SHP77 (cell line): ENCODE data around the gene PSME2.

Experiments used
- DNase-seq, 2 experiments: peaks; one replicate each; lab custom pipeline; 2025; lab: John Stamatoyannopoulos, UW

The PSME2 gene, protein sequence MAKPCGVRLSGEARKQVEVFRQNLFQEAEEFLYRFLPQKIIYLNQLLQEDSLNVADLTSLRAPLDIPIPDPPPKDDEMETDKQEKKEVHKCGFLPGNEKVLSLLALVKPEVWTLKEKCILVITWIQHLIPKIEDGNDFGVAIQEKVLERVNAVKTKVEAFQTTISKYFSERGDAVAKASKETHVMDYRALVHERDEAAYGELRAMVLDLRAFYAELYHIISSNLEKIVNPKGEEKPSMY

DNA sequence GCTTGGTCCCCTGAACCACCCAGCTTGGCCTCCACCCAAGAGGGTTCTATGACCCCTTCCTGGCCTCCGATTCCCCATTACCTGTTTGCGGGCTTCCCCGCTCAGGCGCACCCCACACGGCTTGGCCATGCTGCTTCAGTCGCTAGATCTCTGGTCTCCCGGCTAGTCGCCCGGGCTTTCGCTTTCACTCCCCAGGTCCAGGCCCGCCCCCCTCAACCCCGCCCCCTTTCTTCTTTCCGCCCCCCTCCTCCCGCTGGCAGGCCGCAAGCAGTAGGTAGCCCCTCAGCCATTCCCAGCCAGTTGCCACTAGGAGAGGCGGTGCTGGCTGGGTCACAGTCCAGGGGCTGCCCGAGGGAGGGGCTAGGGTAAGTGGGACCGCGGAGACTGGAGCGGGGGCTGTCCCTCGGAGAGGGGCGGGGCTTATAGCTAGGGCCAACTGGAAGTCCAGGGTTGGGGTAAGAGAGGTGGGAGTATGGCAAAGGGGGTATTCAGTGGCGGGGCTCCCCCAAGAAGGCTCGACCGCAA is at the start of gene PSME2:
PSME2 (minus strand) TSS at position 158 of the 525 bp plus-strand sequence; CDS start at position 129, 29 bp downstream.
- DNase-seq: peak; percentile 98 to 99

DNA sequence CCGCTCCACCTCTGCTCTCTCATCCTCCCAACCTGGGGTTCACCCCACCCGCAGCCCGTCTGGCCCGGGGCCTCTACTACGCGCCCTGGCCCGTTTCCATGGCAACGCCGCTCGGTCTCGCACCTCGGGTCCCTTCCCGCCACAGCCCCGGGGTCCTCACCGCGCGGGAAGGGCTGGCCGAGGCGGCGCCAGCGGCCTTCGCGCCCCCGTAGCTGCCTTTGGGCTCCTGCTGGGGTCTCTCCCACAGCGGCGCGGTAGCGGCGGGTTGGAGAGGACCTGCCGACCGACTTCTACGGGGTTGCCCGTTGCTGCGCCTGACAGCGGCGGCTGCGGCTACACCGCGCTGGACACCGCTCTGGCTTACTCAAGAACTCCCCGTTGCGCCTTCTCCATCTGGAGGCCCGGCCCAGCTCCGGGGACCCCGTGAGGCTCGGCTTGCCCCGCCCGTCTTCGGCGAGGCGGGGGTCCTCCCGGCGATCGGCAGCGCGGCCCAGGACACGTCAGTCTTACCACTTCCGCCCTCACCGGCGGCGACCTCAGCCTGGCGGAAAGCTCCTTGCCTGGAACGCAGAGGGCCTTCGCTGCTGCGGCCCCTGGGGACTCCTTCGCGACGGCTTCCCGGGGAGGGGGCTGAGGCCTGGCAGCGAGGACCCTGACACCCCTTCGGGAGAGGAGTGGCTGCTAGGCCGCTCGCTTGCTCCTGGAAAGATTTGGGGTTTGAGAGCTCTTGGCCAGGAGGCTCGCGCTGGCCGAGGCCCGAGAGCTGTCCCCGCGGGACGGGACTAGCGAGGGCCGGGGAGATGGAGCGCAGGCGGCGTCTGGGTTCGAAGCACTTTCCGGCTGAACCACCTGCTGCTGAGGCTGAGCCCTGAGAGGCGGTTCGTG is 49.0 kb upstream of the PSME2 start, which contains the start of gene TM9SF1:
TM9SF1 (minus strand) TSS at position 256 of the 885 bp plus-strand sequence. CDS start 422 bp downstream, outside the sequence.
- DNase-seq: peak; percentile 82 to 88

DNA sequence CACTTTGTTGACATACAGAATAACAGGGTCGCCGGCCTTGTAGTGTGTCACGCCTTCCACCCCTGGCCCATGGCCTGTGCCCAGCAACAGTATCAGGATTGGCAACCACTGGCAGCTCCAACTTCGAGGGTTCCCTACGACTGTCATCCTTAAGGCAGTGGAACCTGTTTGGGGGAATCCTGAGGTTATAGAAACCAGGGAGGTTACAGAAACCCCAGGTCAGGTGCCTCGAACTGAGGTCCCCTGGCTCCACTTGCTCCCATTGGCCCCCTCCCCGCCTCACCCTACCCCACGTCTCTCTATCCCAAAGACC is 48.4 kb upstream of the PSME2 start:
- DNase-seq: no peak

DNA sequence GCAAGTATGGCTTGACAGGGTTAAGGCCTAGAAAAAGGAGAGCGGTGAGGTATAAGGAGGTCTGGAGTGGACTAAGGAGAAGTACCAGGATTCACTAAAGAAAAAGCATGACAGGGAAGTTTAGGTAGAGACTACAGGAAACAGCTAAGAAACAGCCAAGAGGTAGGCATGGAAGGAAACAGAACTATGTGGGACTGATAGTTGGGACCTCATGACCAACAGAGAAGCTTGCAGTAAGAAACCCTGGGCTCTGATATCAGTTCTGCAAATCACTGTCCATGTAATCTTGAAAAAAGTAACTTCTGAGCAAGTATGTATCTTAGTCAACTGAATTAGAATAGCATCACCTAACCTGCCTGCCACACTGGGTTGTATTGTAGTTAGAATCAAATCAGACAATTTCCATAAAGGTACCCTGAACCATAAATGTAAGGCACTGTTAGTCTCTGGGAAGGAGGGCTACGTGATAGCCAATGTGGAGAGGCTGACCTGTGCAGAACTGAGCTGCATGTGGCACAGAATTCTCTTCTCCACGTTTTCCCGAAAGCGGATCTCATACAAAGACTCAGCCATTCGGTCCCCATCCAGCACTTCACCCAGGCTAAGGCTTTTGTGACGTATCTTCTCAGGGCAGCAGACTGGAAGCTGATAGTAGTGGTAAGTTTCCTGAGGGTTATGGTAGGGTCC is 47.9 kb upstream of the PSME2 start:
- no peak for DNase-seq

DNA sequence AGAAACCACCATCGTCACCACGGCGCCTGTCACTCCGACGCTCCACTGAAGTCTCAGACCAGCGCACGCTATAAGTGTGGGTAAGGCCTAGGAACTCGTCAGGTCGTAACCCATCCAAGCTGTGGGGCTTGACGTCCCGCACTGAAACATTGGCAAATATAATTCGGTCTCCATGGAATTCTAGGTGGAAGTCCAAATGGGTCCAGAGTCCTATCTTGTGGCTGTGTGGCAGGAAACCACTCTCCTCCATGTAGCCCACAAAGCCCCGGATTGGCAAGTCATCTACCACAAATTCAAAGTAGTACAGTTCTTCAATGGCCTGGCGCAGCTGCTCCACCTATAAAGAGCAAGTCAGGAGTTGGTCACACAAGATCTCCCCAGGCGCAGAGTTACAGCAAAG is 46.5 kb upstream of the PSME2 start:
- no peak for DNase-seq

DNA sequence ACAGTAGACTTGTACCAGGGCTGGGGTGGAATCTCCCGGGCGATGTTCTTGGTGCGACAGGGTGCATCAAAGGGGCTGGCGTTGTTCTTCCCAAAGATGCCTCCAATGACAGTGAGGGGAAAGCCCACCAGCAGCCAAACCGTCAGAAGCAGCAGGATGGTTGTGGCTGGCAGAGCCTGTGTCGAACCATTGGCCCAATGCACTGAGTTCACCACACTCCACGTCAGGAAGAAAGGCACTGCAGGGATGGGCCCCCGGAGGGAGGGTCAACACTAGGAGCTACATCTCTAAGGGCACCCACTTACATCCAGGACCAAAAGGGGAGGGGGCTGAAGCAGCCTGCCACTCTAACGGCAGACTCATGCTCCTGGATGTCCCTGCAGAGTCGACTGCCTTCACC is 44.0 kb upstream of the PSME2 start:
- DNase-seq: no peak

DNA sequence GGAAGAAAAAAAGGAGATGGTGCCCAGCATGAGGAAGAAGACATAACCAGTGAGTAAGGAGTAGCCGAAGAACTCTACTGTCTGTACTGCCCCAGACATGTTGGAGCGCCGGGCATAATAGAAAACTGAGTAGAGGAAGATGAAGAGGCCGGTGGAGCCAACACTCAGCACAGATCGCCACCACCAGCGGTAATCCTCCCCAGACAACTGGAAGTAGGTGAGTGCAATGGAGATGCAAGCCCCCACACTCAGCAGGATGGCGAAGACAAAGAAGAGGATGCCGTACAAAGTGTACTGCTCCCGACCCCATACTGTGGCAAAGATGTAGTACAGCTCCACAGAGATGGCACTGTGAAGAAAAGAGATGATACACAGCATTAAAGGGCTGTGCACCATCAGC is 43.0 kb upstream of the PSME2 start:
- no peak for DNase-seq

DNA sequence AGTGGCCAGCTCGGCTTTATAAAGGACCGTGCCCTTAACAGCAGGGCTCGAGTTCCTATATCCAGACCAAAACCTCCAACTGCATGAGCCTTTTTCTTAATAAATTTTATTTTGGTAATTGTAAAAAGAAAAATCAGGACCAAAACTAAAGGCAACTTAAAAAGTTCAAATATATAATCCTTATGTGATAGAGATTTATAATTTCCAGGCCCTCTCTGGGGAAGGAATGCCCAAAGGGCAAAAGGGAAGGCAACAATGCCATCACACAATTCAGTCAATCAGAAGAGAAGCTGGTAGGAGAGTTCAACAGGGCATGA is 42.6 kb upstream of the PSME2 start:
- DNase-seq: no peak

DNA sequence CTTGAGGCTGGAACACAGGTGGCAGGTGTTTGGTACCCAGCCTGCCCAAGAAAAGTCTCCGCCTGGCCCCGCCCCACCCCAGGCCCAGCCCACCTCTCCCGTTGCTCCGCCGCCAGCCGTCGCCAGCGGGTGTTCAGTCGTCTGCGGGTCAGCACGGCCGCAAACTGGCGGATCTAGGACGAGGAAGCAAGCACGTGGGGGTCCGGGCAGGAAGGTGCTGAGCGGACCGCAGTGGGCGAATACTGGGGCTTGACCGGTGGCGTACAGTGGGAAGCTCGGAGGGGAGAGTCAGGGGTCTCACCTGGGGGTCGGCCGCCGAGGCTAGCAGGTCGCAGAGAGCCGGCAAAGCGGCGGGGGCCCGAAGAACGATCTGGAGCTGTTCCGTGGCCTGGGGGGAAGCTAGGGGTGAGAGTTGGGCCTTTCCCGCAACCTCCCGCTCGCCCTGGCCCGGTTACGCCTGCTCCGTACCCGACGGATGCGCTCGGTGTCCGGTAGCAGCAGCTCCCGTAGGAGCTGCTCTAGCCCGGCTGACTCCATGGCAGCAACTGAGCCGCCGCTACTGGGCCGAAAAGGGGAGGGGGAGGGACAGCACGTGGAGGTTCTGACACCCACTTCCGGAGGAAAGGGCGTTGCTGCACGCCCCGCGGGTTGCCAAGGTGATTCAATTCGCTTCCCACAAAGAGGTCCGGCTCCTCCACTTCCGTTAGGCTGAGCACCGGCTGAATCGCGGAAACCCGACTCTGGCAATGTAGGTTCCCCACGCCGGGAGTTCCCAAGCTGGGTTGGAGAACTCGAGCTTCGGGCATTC is 42.0 kb upstream of the PSME2 start, which contains the start of gene IPO4:
IPO4 (minus strand) TSS at position 566 of the 808 bp plus-strand sequence; CDS start at position 537, 29 bp downstream.
- DNase-seq: peak; percentile 99

DNA sequence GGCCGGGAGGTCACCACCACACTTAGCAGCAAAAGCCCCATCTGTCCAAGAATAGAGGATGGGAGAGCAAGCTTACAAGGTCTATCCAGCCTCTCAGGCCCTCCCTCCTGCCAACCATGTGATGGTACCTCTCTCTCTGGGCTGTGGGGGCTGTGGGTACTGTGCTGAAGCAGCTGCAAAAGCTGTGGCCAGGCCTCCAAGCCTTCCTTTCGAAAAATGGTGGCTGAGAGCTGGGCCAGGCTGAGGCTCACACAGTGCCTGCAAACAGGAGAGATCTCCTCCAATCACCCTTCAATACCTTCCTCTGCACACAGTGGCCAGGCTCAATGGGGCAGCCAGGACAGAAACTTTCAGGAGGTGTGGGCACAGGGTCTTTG is 41.1 kb upstream of the PSME2 start:
- DNase-seq: no peak

DNA sequence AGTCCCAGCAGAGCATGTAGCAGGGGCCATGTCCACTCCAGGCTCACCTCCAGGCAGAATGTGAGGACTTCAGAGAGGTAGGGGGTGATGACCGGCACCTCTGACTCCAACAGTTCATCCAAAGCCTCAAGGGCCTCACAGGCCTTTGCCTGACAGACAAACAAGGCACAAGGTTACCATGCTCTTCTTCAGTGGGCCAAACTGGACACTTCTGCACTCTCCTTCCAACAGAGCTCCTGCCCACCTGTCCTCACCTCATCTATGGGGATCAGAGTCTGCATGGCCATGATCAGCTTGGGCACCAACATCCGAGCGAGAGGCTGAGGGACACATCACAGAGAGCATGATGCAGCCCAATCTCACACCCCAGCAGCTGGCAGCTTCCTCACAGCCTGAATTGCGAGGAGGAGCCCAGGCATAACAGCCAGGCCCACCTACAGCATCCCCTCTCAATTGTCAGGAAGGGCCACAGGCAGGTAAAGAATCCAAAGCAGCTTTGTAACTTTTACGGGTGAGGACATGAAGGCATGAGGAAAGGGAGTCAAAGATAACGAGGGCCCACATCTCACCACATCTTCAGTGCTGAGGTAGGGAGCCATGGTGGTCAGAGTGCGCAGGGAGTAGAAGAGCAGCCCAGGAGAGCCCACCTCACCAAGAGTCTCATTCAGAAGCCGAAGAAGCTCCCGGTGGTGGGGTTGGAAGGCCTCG is 40.6 kb upstream of the PSME2 start:
- no peak for DNase-seq

DNA sequence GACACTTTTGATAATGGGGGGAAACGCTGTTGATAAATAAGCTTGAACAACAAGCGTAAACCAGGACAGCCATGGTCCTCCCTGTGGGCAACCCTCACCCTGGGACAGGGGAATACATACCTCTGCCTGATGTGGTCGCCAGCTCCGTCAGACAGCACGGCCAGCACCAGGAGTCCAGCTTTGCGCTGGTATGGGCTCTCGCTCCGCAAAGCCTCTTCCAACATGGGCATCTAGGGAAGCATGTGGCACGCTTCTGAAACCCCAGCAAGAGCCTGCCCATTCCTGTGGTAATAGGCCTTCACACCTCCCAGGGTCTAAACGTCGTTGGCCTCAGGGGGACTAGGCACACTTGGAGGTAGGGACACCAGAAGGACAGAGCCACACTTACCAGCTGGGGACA is 39.3 kb upstream of the PSME2 start:
- DNase-seq: no peak

DNA sequence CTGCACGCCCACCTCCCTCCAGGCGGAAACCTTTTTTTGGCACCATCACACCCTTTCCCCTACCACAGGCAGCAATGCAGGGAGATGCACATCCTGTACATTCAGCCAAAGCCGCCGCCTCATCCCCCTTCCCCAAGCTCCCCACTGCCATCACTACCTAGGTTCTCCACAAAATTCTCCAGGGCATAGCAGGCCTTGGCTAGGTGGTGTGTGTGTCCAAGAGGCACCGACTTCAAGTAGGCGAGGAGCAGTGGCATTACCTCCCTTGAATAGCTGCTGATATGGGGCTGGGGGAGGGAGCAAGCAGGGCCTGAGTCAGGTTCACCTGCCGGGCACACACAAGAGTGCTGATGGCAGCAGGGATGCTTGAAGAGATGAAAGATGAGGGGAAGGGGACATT is 38.6 kb upstream of the PSME2 start:
- no peak for DNase-seq

DNA sequence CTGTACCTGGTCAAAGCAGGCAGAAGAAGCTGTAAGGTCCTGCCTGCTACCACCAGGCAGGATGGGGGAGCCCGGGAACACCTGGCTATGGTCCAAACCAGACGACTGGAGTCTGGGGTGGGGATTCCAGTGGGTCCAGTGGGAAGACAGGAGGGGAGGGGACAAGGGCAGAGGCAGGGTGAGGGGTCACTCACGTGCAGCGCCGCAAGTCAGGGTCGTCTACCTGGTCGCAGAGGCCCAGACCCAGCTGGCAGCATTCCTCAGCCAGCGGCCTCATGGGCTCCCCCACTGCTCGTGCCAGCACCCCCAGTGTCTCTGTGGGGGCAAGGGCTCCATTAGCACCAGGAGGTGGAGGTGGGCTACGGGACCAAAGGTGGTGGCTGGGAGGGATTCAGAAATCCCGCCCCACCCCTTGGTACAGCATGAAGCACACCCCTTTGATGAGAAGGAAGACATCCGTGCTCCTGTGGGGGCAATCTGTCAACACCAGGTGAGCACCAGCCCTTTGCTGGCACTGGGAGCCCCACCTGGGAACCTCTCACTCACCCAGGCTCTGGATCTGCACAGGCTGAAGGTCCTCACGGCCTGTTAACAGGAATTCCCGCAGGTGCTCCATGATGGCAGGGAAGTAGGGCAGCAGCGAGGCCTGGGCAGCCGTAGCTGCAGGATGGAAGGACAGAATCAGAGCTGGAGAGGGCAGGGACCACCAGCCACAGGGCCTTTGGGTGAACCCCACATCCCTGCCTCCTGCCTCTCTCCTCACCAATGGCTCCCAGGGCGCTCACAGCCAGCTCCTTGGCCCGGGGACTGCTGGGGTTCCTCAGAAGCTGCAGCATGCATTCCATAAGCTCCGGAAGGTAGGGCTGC is 37.9 kb upstream of the PSME2 start:
- no peak for DNase-seq

DNA sequence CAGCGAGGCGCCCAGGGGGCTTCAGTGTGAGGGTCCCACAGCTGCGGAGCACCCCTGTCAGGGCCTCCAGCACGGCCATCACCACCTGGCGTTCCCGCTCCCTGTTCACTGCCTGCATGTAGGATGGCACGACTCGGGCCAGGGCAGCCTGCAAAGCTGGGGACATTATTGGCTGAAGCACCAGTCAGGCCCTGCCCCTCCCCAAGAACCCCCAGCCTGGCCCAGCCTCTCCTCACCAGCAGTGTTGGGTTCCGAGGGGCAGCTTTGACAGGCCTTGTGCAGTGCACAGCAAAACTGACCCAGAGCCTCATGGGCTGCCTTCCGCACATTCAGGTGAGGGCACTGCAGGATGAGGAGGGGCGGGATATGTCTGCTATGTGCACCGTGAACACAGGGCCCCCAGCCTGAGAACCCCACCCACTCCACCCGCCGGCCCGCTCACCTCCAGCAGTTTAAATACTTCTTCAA is 36.6 kb upstream of the PSME2 start:
- DNase-seq: no peak

DNA sequence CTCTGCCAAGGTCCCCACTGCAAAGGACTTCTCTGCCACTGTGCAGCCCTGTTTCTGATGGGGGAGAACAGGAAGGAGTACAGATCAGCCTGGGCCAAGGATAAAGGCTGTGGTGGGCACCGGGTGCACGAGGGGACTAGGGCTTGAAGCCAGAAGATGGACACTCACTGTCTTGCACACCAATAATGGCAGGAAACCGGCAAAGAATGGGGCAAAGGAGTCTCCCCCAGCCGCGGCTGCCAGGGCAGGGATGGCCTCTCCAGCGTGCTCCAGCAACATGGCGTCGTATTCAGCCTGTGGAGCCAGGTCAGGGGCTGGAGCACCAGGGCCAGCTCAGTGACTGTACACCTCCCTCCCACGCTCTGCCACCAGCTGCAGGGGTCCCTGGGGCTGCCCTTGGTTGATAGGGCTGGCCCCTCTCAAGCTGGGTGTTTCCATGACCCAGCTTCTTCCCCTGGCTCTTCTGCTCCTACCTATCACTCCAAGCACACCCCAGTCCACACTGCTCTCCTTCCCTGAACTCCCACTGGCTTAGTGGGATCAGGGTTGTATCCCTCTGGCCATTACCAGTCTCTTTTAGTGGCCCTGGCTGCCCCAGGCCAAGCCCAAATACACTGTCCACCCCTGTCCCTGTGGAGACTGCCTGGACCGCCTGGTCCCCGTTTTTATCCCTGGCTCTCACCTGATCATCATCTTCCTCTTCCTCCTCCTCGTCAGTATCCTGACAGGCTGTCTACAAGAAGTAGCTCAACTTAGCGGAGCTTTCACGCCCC is 35.9 kb upstream of the PSME2 start:
- no peak for DNase-seq

DNA sequence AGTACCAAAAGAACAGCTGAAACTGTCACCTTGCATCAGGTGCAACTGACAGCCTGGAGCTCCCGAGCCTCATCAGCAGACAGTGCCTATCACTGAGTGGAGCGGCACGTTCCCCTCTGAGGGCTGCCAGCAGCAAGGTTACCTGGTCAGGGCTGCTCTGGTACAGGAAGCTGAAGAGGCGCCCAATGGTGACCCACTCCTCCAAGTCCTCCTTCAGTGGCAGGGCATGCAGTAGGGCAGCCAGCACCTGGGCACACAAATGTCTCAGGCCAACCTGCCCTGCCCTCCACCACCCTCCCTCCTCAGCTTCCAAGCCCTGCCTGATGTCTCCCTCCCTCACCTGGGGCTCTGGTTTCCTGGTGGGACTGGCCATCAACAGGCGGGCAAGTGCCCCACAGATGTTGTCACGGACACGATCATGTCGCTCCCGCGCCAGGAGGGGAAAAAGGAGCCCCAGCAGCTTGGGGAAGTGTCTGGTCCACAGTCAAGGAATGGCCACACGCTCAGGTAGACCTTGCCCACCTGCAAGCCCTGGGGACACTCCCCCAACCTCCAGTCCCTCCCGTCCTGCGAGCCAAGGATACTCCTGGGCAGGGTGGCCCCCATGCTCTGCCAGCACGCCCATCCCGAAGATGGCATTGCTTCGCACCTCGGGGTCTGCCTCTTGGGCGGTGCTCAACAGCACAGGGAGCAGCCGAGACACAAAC is 35.1 kb upstream of the PSME2 start:
- DNase-seq: no peak

DNA sequence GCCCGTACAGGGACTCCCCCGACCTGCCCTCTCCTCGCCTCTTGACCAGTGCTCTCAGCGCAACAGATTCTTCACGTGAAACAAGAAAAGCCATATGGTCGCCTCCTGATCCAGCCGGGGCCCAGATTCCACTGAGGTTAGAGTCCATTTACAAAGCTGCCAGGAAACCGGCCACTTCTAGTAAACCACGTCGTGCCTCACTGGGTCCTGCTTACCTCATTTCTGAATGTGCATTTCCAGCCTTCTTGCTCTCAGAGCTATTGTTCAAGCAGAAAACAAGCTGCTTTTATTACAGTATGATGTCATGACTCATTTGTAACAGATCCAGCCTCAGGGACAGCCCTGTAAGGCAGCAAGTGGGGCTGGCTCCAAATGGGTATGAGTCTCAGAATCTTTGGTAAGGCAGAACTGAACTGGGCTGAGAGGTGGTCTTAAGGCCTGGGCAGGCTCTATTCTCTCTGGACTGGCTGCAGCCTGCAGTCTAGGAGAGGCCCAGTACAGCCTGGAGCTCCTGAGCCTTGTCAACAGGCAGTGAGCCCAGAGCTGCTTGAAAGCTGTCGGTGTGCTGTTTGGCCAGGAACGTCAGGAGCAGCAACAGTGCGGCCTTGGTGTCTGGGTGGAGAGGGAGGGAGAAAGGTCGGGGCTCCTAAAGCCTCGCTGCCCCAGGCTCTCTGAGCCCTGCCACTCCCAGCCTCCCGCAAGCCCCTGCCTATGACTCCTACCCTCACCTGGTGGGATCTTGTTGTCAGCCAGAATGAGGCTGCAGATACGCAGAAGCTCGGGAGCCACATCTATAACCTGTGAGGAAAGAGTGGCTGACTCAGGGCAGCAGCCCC is 33.8 kb upstream of the PSME2 start:
- no peak for DNase-seq
